ENCODE data around the gene TMEM53.

- TF ChIP-seq CTCF (IDR thresholded peaks at IDR 0.05) (no peak), POLR2A (IDR thresholded peaks at IDR 0.05) (no peak)
Observed at GRCh38 chr1:44619261-44619900, 54.9 kb downstream of the TMEM53 start.

Measured in heart left ventricle (tissue), 13 donors.